ENCODE results near the gene WDR37.
A peak's percentile ranks its signal among the peaks of the same experiment; 100 is the strongest.

The WDR37 gene

DNA sequence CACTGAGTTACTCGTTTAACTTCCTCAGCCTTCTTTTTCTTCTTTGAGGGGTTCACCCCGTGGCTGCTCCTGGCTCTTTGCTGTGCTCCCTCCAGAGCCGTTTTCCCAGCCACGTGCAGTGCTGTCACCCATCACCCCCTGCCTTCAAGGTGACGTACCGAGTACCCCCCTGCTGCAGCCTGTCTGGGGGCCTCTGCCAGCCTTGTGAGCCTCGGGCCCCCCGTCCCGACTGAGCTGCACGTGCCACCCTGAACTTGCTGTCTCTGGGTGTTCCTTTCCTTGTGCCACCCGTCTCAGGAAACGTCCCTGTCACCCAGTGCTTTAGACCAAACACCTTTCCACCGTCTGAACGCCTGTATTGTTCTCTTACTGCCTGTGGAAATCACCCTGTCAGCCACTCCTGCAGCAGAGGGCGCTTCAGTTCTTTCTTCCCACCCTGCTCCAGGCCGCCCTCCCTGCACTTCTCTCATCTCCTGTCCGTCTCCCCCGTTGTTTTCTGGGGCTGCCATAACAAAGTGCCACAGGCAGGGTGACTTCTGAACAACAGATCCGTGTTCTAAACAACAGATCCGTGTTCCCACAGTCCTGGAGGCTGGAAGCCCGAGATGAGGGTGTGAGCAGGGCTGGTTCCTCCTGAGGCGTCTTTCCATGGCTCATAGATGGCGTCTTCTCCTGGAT is 44.6 kb downstream of the WDR37 start:
- Histone ChIP-seq H3K27me3 (ENCODE audit: control insufficient read depth in 1 of 2, insufficient read depth in 2 of 2, low read length in 2 of 2) (no peaks in the 10 kb centered on the region), H3K4me1 (ENCODE audit: control insufficient read depth in 1 of 2, insufficient read depth in 2 of 2, low read length in 2 of 2) (no peaks in the 10 kb centered on the region), H3K27ac (ENCODE audit: low read depth, low read length) (no peak overlapping the region), H3K9ac (ENCODE audit: low read depth in 1 of 2, low read length in 2 of 2) (no peak overlapping the region), H3K4me3 (ENCODE audit: low read depth in 1 of 2, low read length in 2 of 2) (no peak overlapping the region), H3K9me3 (ENCODE audit: control insufficient read depth in 1 of 2, low read length in 2 of 2) (no peaks in the 10 kb centered on the region), H3K36me3 (ENCODE audit: control insufficient read depth in 1 of 2, insufficient read depth in 2 of 2, low read length in 2 of 2) (peaks cover 31 to 86% of the 10 kb centered on the region in 2 donors)

DNA sequence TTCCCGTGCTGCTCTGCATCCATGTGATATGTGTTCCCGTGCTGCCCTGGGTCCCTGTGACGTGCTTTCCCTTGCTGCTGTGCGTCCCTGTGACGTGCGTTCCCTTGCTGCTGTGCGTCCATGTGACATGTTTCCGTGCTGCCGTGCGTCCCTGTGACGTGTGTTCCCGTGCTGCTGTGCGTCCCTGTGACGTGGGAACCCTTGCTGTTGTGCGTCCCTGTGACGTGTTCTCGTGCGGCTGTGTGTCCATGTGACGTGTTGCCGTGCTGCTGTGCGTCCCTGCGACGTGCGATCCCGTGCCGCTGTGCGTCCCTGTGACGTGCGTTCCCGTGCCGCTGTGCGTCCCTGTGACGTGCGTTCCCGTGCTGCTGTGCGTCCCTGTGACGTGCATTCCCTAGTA is 45.8 kb downstream of the WDR37 start:
- Histone ChIP-seq H3K4me3 (ENCODE audit: low read depth in 1 of 2, low read length in 2 of 2) (no peak overlapping the region), H3K4me1 (ENCODE audit: control insufficient read depth in 1 of 2, insufficient read depth in 2 of 2, low read length in 2 of 2) (no peaks in the 10 kb centered on the region), H3K36me3 (ENCODE audit: control insufficient read depth in 1 of 2, insufficient read depth in 2 of 2, low read length in 2 of 2) (peaks cover 31 to 84% of the 10 kb centered on the region in 2 donors), H3K9ac (ENCODE audit: low read depth in 1 of 2, low read length in 2 of 2) (no peak overlapping the region), H3K9me3 (ENCODE audit: control insufficient read depth in 1 of 2, low read length in 2 of 2) (no peaks in the 10 kb centered on the region), H3K27me3 (ENCODE audit: control insufficient read depth in 1 of 2, insufficient read depth in 2 of 2, low read length in 2 of 2) (no peaks in the 10 kb centered on the region), H3K27ac (ENCODE audit: low read depth, low read length) (no peak overlapping the region)

DNA sequence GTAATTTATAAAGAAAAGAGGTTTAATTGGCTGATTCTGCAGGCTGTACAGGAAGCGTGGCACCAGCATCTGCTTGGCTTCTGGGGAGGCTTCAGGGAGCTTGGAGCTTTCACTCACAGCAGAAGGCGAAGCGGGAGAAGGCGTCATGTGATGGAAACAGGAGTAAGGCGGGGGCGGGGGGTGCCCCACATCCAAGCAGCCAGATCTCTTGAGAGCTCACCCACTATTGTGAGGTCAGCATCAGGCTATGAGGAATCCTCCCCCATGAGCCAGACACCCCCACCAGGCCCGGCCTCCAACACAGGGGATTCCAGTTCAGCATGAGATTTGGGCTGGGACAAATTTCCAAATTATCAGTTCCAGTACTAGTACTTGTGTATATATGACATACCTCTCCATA is 46.2 kb downstream of the WDR37 start:
- Histone ChIP-seq H3K36me3 (ENCODE audit: control insufficient read depth in 1 of 2, insufficient read depth in 2 of 2, low read length in 2 of 2) (peaks cover 33 to 84% of the 10 kb centered on the region in 2 donors), H3K27ac (ENCODE audit: low read depth, low read length) (no peak overlapping the region), H3K4me3 (ENCODE audit: low read depth in 1 of 2, low read length in 2 of 2) (no peak overlapping the region), H3K9me3 (ENCODE audit: control insufficient read depth in 1 of 2, low read length in 2 of 2) (no peaks in the 10 kb centered on the region), H3K27me3 (ENCODE audit: control insufficient read depth in 1 of 2, insufficient read depth in 2 of 2, low read length in 2 of 2) (no peaks in the 10 kb centered on the region), H3K9ac (ENCODE audit: low read depth in 1 of 2, low read length in 2 of 2) (no peak overlapping the region), H3K4me1 (ENCODE audit: control insufficient read depth in 1 of 2, insufficient read depth in 2 of 2, low read length in 2 of 2) (no peaks in the 10 kb centered on the region)

DNA sequence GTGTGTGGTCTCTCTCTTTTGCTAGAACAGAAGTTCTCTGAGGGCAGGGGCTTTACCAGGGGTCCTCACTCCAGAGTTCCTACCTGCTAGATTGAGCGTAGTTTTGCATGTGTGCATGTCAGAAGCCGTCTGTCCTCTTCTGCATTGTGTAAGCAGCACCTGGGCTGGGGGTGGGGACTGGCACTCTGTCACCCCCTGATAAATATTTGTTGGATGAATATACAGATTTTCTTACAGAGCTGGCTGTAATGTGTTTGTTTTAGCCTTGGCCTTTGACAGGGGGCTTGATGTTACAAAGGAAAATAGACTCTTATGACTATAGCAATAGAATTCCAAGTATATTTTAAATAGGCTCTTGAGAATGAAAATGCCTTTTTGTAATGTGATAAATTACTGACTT is 46.6 kb downstream of the WDR37 start:
- Histone ChIP-seq H3K27me3 (ENCODE audit: control insufficient read depth in 1 of 2, insufficient read depth in 2 of 2, low read length in 2 of 2) (no peaks in the 10 kb centered on the region), H3K9me3 (ENCODE audit: control insufficient read depth in 1 of 2, low read length in 2 of 2) (no peaks in the 10 kb centered on the region), H3K36me3 (ENCODE audit: control insufficient read depth in 1 of 2, insufficient read depth in 2 of 2, low read length in 2 of 2) (peaks cover 37 to 84% of the 10 kb centered on the region in 2 donors), H3K4me1 (ENCODE audit: control insufficient read depth in 1 of 2, insufficient read depth in 2 of 2, low read length in 2 of 2) (peaks cover 0 to 4% of the 10 kb centered on the region in 2 donors), H3K27ac (ENCODE audit: low read depth, low read length) (no peak overlapping the region), H3K9ac (ENCODE audit: low read depth in 1 of 2, low read length in 2 of 2) (no peak overlapping the region), H3K4me3 (ENCODE audit: low read depth in 1 of 2, low read length in 2 of 2) (no peak overlapping the region)

DNA sequence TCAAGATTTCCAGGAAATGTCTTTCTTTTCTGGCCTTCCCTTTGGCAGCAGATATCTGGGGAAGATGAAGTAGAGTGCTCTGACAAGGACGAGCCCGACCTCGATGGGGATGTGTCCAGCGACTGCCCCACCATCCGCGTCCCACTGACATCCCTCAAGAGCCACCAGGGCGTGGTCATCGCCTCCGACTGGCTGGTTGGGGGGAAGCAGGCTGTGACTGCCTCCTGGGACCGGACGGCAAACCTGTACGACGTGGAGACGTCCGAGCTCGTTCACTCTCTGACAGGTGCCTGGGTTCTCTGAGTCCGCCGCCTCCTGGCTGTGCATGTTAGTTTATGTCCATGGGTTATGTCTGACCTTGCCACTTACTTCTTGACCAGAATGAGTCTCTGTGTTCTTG is 47.4 kb downstream of the WDR37 start:
- Histone ChIP-seq H3K27ac (ENCODE audit: low read depth, low read length) (no peak overlapping the region), H3K9me3 (ENCODE audit: control insufficient read depth in 1 of 2, low read length in 2 of 2) (no peaks in the 10 kb centered on the region), H3K4me1 (ENCODE audit: control insufficient read depth in 1 of 2, insufficient read depth in 2 of 2, low read length in 2 of 2) (peaks cover 0 to 4% of the 10 kb centered on the region in 2 donors), H3K27me3 (ENCODE audit: control insufficient read depth in 1 of 2, insufficient read depth in 2 of 2, low read length in 2 of 2) (no peaks in the 10 kb centered on the region), H3K4me3 (ENCODE audit: low read depth in 1 of 2, low read length in 2 of 2) (no peak overlapping the region), H3K9ac (ENCODE audit: low read depth in 1 of 2, low read length in 2 of 2) (no peak overlapping the region), H3K36me3 (ENCODE audit: control insufficient read depth in 1 of 2, insufficient read depth in 2 of 2, low read length in 2 of 2) (peaks cover 43 to 87% of the 10 kb centered on the region in 2 donors)

DNA sequence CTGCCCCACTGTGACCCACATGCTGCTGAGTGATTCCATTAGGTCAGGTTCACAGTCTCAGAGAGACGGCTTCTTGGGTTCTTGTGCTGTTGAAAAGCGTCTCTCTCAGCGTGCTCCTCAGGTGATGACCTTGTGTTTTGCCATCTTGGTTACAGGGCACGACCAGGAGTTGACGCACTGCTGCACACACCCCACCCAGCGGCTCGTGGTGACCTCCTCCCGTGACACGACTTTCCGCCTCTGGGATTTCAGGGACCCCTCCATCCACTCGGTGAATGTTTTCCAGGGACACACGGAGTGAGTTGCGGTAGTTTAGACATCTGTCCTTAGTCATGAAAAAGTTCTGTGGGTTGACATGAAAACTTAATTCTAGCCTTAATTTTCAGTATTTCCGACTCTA is 48.8 kb downstream of the WDR37 start:
- H3K9ac ChIP-seq (ENCODE audit: low read depth in 1 of 2, low read length in 2 of 2), result no peak overlapping the region
- H3K27me3 ChIP-seq (ENCODE audit: control insufficient read depth in 1 of 2, insufficient read depth in 2 of 2, low read length in 2 of 2), result no peaks in the 10 kb centered on the region
- peaks cover 39 to 80% of the 10 kb centered on the region in 2 donors for H3K36me3 ChIP-seq (ENCODE audit: control insufficient read depth in 1 of 2, insufficient read depth in 2 of 2, low read length in 2 of 2)
- H3K27ac ChIP-seq (ENCODE audit: low read depth, low read length), result no peak overlapping the region
- H3K9me3 ChIP-seq (ENCODE audit: control insufficient read depth in 1 of 2, low read length in 2 of 2), result no peaks in the 10 kb centered on the region
- no peak overlapping the region for H3K4me3 ChIP-seq (ENCODE audit: low read depth in 1 of 2, low read length in 2 of 2)
- peaks cover 0 to 4% of the 10 kb centered on the region in 2 donors for H3K4me1 ChIP-seq (ENCODE audit: control insufficient read depth in 1 of 2, insufficient read depth in 2 of 2, low read length in 2 of 2)

DNA sequence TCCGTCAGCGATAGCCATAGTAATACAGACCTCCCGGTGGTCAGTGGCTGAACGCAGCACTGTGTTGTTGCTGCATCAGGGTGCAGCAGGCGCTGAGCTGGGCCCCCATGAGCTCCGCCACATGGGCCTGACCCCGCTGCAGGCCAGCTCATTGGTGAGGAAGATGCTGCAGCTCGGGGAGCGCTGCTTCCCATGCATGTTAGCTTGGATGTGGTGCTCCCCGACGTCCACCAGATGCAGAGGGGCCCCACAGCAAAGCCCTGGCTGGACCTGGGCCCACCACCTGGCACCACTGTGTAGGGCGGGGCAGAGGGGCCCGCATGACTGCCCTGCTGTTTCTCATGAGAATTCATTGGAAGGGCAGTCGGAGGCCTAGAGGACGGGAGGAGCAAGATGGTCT is 50.8 kb downstream of the WDR37 start:
- Histone ChIP-seq H3K27ac (ENCODE audit: low read depth, low read length) (no peak overlapping the region), H3K9ac (ENCODE audit: low read depth in 1 of 2, low read length in 2 of 2) (no peak overlapping the region), H3K9me3 (ENCODE audit: control insufficient read depth in 1 of 2, low read length in 2 of 2) (no peaks in the 10 kb centered on the region), H3K4me1 (ENCODE audit: control insufficient read depth in 1 of 2, insufficient read depth in 2 of 2, low read length in 2 of 2) (peaks cover 6 to 10% of the 10 kb centered on the region in 2 donors), H3K27me3 (ENCODE audit: control insufficient read depth in 1 of 2, insufficient read depth in 2 of 2, low read length in 2 of 2) (no peaks in the 10 kb centered on the region), H3K4me3 (ENCODE audit: low read depth in 1 of 2, low read length in 2 of 2) (no peak overlapping the region), H3K36me3 (ENCODE audit: control insufficient read depth in 1 of 2, insufficient read depth in 2 of 2, low read length in 2 of 2) (peaks cover 34 to 77% of the 10 kb centered on the region in 2 donors)

DNA sequence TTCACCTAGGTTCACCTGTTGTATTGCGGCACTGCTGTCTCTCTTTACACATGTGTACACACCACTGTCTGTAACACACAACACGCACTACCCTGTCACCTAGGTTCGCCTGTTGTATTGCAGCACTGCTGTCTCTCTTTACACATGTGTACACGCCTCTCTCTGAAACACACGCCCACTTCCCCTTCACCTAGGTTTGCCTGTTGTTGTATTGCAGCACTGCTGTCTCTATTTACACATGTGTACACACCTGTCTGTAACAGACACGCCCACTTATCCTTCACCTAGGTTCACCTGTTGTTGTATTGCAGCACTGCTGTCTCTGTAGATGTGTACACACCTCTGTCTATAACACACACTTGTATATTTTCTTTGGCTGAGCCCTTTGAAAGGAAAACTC is 51.5 kb downstream of the WDR37 start:
- H3K4me3 ChIP-seq (ENCODE audit: low read depth in 1 of 2, low read length in 2 of 2), result no peak overlapping the region
- H3K9ac ChIP-seq (ENCODE audit: low read depth in 1 of 2, low read length in 2 of 2), result no peak overlapping the region
- H3K4me1 ChIP-seq (ENCODE audit: control insufficient read depth in 1 of 2, insufficient read depth in 2 of 2, low read length in 2 of 2), result peaks cover 6 to 10% of the 10 kb centered on the region in 2 donors
- H3K36me3 ChIP-seq (ENCODE audit: control insufficient read depth in 1 of 2, insufficient read depth in 2 of 2, low read length in 2 of 2), result peaks cover 40 to 78% of the 10 kb centered on the region in 2 donors
- no peaks in the 10 kb centered on the region for H3K27me3 ChIP-seq (ENCODE audit: control insufficient read depth in 1 of 2, insufficient read depth in 2 of 2, low read length in 2 of 2)
- no peak overlapping the region for H3K27ac ChIP-seq (ENCODE audit: low read depth, low read length)
- no peaks in the 10 kb centered on the region for H3K9me3 ChIP-seq (ENCODE audit: control insufficient read depth in 1 of 2, low read length in 2 of 2)

DNA sequence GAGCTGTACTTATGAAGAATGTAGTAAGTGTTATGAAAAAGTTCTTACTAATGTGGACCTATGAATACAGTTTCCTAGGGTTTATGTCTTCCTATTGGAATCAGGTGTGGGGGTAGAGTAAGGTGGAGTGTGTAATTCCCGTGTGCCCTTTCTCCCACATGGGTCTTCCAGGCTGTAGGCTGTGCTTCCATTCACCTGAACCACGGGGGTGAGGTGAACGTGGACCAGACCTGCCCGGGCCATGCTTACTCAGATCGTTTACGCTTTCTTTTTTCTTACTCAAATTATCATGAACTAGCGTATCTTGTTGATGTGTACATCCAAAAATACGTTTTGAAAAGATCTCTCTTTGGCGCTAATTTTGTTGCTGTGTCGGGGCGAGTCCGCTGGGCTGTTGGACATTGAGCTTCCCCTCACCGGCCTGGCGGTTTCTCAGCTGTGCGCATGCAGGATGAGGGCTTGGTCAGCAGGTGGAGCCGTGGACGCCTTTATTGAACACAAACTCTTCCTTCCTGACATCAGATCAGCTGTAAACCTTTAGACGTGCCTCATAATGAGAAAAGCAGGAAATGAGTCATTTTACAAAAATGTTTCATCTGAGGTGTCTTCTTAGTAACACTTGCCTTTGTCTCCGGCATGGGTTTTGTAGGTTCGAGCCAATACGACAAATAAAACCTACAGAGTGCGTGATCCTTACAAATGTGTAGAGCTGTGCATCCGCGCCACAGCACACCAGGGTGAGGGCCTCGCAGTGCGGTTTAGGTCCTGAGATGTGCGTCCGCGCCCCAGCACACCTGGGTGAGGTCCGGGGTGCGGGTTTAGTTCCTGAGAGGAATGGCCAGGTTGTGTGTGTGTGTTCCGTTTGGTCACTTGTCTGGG is 53.8 kb downstream of the WDR37 start:
- H3K27me3 ChIP-seq (ENCODE audit: control insufficient read depth in 1 of 2, insufficient read depth in 2 of 2, low read length in 2 of 2), result no peaks in the 10 kb centered on the region
- H3K4me3 ChIP-seq (ENCODE audit: low read depth in 1 of 2, low read length in 2 of 2), result peak overlapping the region in 1 of 2 donors; percentile 19
- H3K4me1 ChIP-seq (ENCODE audit: control insufficient read depth in 1 of 2, insufficient read depth in 2 of 2, low read length in 2 of 2), result peaks cover 6 to 10% of the 10 kb centered on the region in 2 donors
- H3K9me3 ChIP-seq (ENCODE audit: control insufficient read depth in 1 of 2, low read length in 2 of 2), result no peaks in the 10 kb centered on the region
- H3K27ac ChIP-seq (ENCODE audit: low read depth, low read length), result peak overlapping the region; percentile 30
- peak overlapping the region in 1 of 2 donors; percentile 15 for H3K9ac ChIP-seq (ENCODE audit: low read depth in 1 of 2, low read length in 2 of 2)
- H3K36me3 ChIP-seq (ENCODE audit: control insufficient read depth in 1 of 2, insufficient read depth in 2 of 2, low read length in 2 of 2), result peaks cover 44 to 80% of the 10 kb centered on the region in 2 donors

DNA sequence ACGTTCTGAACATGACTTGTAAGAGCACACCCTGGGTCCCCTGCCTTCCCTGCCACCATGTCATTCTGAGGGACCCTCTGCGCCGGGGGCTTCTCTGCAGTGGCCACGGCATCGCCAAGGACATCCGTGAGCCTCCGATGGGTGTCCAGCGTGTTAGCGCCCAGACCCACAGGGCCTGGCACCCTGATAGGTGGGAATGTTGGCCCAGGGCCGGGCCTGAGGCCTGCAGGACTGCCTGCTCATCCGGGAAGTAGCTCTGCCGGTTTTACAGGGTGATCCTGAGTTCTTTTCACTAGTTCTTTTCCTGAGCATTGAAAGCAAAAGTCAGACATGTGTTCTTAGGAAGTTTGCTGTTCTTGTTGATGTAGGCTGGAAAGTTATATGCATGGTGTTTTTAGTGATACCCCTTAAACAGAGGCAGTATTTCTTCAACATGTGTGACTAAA is 54.5 kb downstream of the WDR37 start:
- peak overlapping the region in 1 of 2 donors; percentile 15 for H3K9ac ChIP-seq (ENCODE audit: low read depth in 1 of 2, low read length in 2 of 2)
- no peaks in the 10 kb centered on the region for H3K27me3 ChIP-seq (ENCODE audit: control insufficient read depth in 1 of 2, insufficient read depth in 2 of 2, low read length in 2 of 2)
- peaks cover 43 to 78% of the 10 kb centered on the region in 2 donors for H3K36me3 ChIP-seq (ENCODE audit: control insufficient read depth in 1 of 2, insufficient read depth in 2 of 2, low read length in 2 of 2)
- peak overlapping the region in 1 of 2 donors; percentile 19 for H3K4me3 ChIP-seq (ENCODE audit: low read depth in 1 of 2, low read length in 2 of 2)
- peaks cover 6 to 10% of the 10 kb centered on the region in 2 donors for H3K4me1 ChIP-seq (ENCODE audit: control insufficient read depth in 1 of 2, insufficient read depth in 2 of 2, low read length in 2 of 2)
- H3K9me3 ChIP-seq (ENCODE audit: control insufficient read depth in 1 of 2, low read length in 2 of 2), result no peaks in the 10 kb centered on the region
- H3K27ac ChIP-seq (ENCODE audit: low read depth, low read length), result peak overlapping the region; percentile 30

Data from duodenal mucosa (tissue), 2 donors.